Parathyroid adenoma (tissue), 2 donors: ENCODE data around the gene BIN1.

Source experiments
- H2AFZ ChIP-seq: fragments of 300-600 bp; sonication (generic); one replicate; pipeline ENCODE4 v1.7.0; 2017; ENCODE audit warnings: antibody characterized with exemption, mild to moderate bottlenecking
- H3K27ac ChIP-seq: fragments of 300-600 bp; sonication (generic); one replicate; pipeline ENCODE4 v1.7.0; 2017
- H3K27me3 ChIP-seq: fragments of 300-600 bp; sonication (generic); one replicate; pipeline ENCODE4 v1.7.0; 2017; ENCODE audit warnings: low read length; ENCODE audit not compliant: control insufficient read depth, insufficient read depth
- H3K36me3 ChIP-seq: fragments of 300-600 bp; sonication (generic); one replicate; pipeline ENCODE4 v1.7.0; 2017; ENCODE audit warnings: low read length; ENCODE audit not compliant: control insufficient read depth, insufficient read depth
- H3K4me1 ChIP-seq: fragments of 300-600 bp; sonication (generic); one replicate; pipeline ENCODE4 v1.7.0; 2017; ENCODE audit warnings: control low read depth
- H3K4me2 ChIP-seq: fragments of 300-600 bp; sonication (generic); one replicate; pipeline ENCODE4 v1.7.0; 2017; ENCODE audit warnings: low read length
- H3K4me3 ChIP-seq: fragments of 300-600 bp; sonication (generic); one replicate; pipeline ENCODE4 v1.7.0; 2017; ENCODE audit warnings: low read depth, low read length
- H3K79me2 ChIP-seq: fragments of 300-600 bp; sonication (generic); one replicate; pipeline ENCODE4 v1.7.0; 2017; ENCODE audit warnings: control low read depth
- H3K9ac ChIP-seq: fragments of 300-600 bp; sonication (generic); one replicate; pipeline ENCODE4 v1.7.0; 2017; ENCODE audit warnings: mild to moderate bottlenecking
- H3K9me3 ChIP-seq: fragments of 300-600 bp; sonication (generic); one replicate; pipeline ENCODE4 v1.7.0; 2017; ENCODE audit warnings: low read length; ENCODE audit not compliant: control insufficient read depth
- TF ChIP-seq, protein P1 (sequence below): fragments of 300-600 bp; sonication (generic); IDR thresholded peaks from one replicate; pipeline ENCODE4 v1.7.0; 2017; ENCODE audit warnings: antibody characterized with exemption, mild to moderate bottlenecking
- donor health status: primary hyperparathyroidism.

BIN1 gene

DNA sequence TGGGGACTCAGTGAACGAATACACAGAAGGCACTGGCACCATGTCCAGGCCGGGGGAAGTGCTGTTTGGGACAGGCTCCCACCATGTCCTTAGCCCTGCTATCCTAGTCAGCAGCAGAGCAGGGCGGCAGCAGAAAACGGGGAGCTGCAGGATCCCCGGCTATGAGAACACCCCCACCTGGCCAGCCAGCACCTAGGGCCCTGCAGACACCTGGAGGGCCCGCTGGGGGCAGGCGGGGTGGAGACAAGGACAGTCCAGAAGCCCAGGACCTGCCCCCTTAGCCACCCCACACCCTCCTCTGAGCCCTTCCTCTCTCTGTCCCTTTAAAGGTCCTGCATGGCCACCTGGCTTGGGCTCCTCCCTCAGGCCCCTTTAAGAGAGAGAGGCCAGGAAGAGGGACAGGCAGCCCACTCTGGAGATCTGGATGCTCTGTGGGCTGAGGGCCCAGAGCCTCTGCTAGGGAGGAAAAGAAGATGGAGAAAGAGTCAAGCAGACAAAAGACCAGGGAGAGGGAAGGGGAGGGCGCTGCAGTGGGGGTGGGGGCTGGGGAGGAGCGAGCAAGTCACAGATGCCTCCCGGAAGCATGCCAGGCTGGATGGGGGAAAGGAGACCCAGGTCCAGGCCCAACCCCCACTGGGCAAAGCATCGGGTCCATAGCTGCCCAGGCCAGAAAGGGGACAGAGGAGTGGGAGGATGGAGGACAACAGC lies 48.6 kb downstream of the BIN1 start:
- Histone ChIP-seq H3K4me2 (no peak overlapping the region), H3K27ac (no peak overlapping the region), H3K27me3 (no peaks in the 10 kb centered on the region), H3K9ac (no peak overlapping the region), H3K4me3 (no peak overlapping the region), H3K36me3 (no peaks in the 10 kb centered on the region), H3K9me3 (no peaks in the 10 kb centered on the region), H3K79me2 (no peaks in the 10 kb centered on the region), H3K4me1 (no peaks in the 10 kb centered on the region), H2AFZ (no peak overlapping the region)
- TF ChIP-seq, protein P1, sequence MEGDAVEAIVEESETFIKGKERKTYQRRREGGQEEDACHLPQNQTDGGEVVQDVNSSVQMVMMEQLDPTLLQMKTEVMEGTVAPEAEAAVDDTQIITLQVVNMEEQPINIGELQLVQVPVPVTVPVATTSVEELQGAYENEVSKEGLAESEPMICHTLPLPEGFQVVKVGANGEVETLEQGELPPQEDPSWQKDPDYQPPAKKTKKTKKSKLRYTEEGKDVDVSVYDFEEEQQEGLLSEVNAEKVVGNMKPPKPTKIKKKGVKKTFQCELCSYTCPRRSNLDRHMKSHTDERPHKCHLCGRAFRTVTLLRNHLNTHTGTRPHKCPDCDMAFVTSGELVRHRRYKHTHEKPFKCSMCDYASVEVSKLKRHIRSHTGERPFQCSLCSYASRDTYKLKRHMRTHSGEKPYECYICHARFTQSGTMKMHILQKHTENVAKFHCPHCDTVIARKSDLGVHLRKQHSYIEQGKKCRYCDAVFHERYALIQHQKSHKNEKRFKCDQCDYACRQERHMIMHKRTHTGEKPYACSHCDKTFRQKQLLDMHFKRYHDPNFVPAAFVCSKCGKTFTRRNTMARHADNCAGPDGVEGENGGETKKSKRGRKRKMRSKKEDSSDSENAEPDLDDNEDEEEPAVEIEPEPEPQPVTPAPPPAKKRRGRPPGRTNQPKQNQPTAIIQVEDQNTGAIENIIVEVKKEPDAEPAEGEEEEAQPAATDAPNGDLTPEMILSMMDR = no peak

DNA sequence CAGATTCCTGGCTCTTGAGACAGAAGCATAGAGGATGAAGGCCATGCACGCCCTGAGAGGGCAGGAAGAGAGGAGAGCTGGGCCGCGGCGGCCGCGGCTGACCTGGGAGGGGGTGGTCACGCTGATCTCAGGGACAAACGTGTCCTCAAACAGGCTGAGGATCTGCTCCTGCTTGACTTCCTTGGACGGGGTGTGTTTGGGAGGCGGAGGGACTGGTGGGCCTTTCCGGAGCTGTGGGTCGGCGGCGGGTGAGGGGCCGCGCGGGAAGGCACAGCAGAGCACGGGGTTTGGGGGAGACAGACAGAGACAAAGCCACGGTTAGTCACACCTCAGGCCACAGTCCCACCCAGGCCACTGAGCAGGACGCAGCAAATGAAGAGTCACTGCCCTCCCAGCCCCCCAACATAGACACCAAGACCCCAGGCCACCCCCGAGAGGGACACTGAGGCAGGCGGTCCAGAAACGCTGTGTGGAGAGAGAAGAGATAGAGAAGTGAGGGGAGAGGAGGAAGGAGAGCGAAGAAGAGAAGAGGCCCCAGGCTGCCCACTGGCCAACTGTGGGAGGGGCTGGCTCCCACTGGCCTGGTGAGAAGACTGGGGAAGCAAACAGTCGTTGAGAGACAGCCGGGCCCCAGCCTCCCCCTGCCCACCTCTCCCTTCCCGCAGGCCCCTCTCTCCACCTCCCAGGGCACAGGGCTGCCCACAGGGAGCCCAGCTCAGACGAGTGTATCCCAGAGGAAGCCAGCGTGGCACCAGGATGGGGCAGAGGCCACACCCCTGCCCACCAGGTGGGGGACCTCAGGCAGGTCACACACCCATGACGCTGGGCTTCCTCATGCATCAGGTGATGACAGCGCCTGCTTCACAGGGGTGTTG lies 49.3 kb downstream of the BIN1 start:
- TF ChIP-seq, protein P1 = no peak
- H3K9me3 ChIP-seq = no peaks in the 10 kb centered on the region
- H3K36me3 ChIP-seq = no peaks in the 10 kb centered on the region
- H3K27ac ChIP-seq = no peak overlapping the region
- H3K27me3 ChIP-seq = no peaks in the 10 kb centered on the region
- H3K4me1 ChIP-seq = no peaks in the 10 kb centered on the region
- H3K79me2 ChIP-seq = no peaks in the 10 kb centered on the region
- no peak overlapping the region for H3K4me3 ChIP-seq
- H3K9ac ChIP-seq = no peak overlapping the region
- no peak overlapping the region for H3K4me2 ChIP-seq
- no peak overlapping the region for H2AFZ ChIP-seq

DNA sequence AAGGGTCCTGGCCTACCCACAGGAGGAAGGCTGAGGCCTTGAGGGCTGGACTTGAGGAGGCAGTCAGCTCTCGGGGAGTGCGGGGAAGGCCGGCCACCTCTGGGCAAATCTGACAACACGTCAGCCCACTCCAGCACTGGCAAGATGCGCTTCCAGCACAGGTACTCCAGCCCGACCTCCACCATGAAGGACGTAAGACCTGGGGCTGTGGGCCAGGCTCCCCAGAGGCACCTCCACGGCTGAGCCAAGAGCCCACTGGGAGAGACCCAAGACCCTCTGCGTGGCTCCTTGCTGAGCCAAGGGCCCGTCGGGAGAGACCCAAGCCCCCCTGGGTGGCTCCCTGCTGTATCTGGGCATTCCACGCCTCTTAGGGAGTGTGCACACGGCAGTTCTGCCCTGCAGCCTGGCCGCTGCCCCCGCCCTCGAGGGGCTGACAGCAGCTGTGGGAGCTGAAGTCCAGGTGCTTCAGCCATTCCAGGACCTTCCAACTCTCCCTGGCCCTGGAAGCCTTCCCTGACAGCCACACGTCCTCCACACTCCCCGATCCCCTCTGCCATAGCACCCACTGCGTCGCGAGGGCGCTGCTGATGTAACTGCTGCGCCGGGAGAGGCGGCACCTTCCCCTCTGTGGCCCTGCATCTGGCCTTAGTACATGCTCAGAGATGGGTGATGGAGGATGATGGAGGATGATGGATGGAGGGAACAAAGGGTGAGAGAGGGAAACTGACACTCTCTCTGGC lies 50.2 kb downstream of the BIN1 start:
- Histone ChIP-seq H2AFZ (no peak overlapping the region), H3K9me3 (no peaks in the 10 kb centered on the region), H3K4me3 (no peak overlapping the region), H3K36me3 (no peaks in the 10 kb centered on the region), H3K79me2 (no peaks in the 10 kb centered on the region), H3K4me1 (no peaks in the 10 kb centered on the region), H3K27me3 (no peaks in the 10 kb centered on the region), H3K9ac (no peak overlapping the region), H3K4me2 (no peak overlapping the region), H3K27ac (no peak overlapping the region)
- TF ChIP-seq, protein P1 = no peak

DNA sequence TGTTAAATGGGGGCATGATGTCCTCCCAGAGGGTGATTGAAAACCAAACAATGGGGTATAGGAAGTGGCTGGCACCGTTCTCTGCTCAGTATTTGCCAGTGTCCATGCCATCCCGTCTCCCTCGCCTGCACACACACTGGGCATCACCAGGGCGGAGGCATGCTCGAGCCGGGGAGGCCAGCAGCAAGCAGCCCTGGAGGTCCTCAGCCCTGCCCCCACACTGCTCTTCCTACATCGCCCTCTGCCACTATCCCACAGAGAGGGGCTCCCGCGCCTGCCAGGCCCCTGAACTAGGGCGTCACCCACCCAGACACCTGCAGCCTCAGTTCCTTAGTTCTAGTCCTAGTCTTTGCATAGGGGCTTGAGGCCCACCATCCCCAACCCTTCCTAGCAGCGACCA lies 50.9 kb downstream of the BIN1 start:
- TF ChIP-seq, protein P1 = no peak
- H2AFZ ChIP-seq = no peak overlapping the region
- H3K9me3 ChIP-seq = no peaks in the 10 kb centered on the region
- H3K36me3 ChIP-seq = no peaks in the 10 kb centered on the region
- H3K4me1 ChIP-seq = no peaks in the 10 kb centered on the region
- H3K79me2 ChIP-seq = no peaks in the 10 kb centered on the region
- no peak overlapping the region for H3K4me3 ChIP-seq
- no peak overlapping the region for H3K4me2 ChIP-seq
- no peak overlapping the region for H3K9ac ChIP-seq
- H3K27me3 ChIP-seq = no peaks in the 10 kb centered on the region
- no peak overlapping the region for H3K27ac ChIP-seq
